ENCODE results near the gene ETV6.
"Not testable (repeated sequence)": the region's sequence is repeated elsewhere in the genome, so short reads cannot be mapped to it uniquely, and the experiment has no call there.

The ETV6 gene

DNA sequence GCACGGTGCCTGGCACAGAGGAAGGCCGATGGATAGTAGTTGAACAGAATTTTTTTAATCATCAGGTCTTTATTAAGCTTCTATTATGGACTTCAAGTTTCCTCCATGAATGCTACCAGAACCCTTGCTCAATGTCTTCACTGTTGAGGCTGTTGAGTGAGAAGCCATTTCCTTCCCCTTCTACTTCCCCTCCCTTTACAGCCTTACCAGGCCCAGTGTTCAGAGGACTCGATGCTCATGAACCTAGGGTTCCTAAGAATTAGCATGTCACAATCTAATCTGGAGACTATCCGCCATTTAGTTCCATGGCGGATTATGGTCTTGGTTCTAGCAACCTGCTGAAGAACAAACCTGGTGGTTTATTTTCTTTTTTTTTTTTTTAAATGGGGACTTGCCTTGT is 17.7 kb downstream of the ETV6 start:
- no peak for DNase-seq (ENCODE audit: low read depth in 2 of 2)

DNA sequence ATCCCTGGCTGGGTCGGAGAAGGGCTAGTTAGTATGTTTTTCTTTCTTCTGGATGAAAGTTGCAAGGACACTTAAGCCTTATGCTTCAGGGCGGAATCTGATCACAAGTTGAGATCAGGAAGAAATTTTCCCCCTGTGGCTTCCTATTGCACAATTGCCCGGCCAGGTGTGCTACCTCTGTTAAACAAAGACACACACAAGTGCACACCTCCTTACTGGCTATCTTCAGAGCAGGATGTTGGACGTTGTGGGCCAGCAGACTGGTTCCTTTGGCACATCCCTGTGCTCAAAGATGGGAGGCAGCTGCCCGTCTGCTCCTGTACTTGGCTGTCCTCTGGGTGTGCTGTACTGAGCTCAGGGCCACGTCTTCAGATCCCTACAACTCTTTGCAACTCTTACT is 19.1 kb downstream of the ETV6 start:
- no peak for DNase-seq (ENCODE audit: low read depth in 2 of 2)

DNA sequence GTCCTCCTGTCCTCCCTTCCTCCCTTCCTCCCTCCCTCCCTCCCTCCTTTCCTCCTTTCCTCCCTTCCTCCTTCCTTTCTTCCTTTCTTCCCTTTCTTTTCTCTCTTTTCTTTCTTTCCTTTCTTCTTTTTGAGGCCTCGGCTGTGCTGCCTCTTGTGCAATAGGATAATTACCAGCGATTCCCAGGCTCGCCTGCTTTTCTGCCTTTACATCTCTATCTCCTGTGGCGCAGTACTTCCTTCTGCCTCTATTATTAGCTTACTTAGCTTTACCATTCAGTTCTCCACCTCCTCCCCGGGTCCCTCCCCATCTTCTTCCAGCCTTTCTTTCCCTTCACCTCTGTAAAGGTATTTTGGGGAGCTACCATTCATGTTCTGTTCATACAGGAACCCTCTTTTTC is 19.9 kb downstream of the ETV6 start:
- no peak for DNase-seq (ENCODE audit: low read depth in 2 of 2)

DNA sequence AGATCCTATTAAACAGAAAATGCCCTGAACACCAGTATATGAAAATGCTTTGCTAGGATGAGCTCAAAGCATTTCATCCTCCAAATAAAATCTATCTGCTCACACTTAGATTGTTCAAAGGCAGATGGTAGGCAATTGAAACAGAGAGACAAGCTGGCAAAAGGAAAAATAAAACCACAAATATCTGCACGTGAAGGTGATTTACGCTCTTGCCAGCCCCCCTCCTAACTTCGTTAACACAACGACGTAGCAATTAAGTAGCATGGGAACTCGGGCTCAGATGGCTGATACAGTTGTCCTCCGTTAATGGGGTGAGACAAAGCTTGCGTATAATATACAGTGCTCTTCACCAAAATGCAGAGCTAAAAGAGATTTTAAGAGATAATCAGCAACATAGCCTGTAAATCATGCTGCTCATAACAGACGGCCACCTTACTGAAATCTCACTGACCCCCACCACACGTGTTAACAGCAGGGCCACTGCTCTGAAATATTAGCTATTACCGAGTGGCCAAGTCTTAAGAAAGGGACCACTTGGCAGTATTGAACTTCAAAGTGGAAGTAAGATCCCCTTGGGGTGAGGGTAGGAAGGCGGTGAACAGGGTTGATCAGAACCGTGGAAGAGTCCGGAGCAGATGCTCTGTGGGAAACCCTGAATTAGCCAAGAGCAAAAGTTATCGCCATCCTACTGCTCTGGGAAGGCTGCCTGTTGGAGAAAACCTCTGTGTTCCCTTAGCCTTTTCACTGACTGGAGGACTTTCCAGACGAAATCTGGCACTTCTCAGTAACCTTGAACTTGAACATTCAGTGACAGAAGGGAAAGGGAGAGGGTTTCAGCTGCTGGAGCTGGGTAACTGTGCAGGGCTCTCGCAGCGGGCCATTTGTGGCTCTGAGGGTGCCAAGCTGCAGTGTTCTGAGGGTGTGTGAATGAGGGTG is 23.1 kb downstream of the ETV6 start:
- no peak for DNase-seq (ENCODE audit: low read depth in 2 of 2)

- no peak for DNase-seq (ENCODE audit: low read depth in 2 of 2)
Observed at GRCh38 chr12:11673666-11674461, 24.4 kb downstream of the ETV6 start.

GRCh38 chr12:11674894-11675390 is 25.5 kb downstream of the ETV6 start:
- no peak for DNase-seq (ENCODE audit: low read depth in 2 of 2)

DNA sequence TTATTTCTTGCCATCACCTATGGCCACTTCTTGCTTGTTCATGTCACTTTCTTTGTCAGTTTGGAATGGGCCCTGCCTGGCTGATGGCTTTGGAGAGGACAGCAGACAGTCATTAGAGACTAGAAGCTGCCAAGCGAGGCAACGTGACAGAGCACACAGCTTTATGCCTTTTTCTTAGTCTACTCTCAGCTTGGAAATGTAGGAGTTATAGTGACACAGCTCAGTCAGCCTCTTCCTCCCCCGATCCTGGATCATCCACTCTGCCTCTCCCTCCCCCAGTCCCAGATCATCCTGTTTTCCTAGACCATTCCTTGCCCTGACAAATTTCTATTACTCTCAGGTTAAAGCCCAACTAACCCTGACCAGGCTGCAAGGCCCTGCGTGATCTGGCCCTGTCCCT is 26.6 kb downstream of the ETV6 start:
- DNase-seq (ENCODE audit: low read depth in 2 of 2) = no peak

DNA sequence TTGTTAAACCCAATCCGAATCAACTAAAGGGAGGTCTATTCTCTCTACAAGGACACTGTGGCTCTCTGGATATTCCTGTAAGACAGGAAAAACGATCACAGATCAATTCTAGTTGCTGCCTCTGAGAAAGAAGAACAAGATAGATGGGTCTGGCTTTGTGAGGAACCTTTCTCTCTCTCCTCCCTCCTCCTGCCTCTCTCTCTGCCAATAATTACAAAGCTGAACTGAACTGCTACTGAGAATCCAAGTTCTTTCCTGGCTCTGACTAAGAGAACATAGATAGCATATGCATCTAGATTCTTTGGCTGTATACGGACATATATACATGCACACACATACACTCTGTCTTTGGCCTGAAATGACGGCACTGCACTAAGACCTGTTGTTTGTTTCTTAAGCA is 27.6 kb downstream of the ETV6 start:
- no peak for DNase-seq (ENCODE audit: low read depth in 2 of 2)

DNA sequence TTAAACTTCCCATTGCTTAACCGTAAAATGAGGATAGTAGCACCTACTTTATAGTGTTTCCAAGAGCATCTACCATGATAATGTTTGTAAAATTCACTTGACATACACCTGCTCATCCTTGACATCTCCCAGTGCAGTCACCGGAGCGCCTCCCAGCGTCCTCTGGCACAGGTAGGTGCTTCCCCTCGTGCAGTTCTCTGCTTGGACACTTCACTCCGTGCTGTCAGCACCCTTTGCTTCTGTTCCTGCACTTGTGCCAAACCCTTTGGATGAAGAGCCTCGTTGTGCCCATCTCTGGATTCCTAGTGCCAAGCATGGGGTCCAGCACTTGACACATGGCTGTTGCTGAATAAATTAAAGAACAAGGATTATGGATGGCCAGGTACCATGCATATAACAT is 28.3 kb downstream of the ETV6 start:
- no peak for DNase-seq (ENCODE audit: low read depth in 2 of 2)

DNA sequence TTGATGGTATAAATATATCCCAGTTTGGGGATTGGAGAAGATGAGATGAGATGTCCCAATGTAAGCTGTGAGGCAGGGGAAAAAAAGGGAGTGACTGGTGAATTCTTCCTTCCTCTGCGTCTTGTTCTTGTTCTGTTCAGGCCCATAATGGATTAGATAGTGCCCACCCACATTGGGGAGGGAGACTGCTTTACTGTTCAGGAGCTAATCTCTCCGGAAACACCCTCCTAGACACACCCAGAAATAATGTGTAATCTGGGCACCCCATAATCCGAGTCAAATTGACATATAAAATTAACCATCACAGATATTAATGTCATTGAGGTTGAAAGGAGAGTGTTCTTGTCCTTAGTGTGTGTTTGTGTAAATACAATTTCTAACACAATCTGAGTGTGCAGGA is 29.3 kb downstream of the ETV6 start:
- no peak for DNase-seq (ENCODE audit: low read depth in 2 of 2)

GRCh38 chr12:11681207-11681606 is 31.7 kb downstream of the ETV6 start:
- peak in 1 of 2 experiments; percentile 27 for DNase-seq (ENCODE audit: low read depth in 2 of 2)

DNA sequence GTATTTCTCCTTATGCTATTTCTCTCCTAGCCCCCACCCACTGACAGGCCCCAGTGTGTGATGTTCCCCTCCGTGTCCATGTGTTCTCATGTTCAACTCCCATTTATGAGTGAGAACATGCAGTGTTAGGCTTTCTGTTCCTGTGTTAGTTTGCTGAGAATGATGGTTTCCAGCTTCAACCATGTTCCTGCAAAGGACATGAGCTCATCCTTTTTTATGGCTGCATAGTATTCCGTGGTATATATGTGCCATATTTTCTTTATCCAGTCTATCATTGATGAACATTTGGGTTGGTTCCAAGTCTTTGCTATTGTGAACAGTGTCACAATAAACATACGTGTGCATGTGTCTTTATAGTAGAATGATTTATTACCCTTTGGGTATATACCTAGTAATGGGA is 32.2 kb downstream of the ETV6 start:
- not testable (repeated sequence) for DNase-seq (ENCODE audit: low read depth in 2 of 2)

GRCh38 chr12:11684393-11684792 is 34.9 kb downstream of the ETV6 start:
- DNase-seq (ENCODE audit: low read depth in 2 of 2) = peak in 1 of 2 experiments; percentile 11

DNA sequence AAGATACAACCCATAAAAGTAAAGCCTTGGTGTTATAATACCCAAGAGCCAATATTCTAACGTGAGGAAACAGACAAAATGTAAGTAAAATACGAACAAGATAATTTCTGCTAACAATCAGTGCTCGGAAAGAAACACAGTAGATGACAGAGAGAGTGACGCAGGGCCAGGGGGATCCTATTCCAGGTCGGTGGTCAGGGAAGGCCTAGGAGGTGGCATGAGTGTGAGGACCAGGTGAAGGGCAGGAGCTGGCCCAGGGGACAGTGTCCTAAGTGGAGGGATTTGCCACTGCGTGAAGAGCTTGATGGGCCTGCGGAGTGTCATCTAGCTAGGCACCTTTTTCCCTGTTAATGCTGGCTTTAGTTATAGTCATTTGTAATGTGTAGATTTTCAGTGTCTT is 35.3 kb downstream of the ETV6 start:
- DNase-seq (ENCODE audit: low read depth in 2 of 2) = no peak

DNA sequence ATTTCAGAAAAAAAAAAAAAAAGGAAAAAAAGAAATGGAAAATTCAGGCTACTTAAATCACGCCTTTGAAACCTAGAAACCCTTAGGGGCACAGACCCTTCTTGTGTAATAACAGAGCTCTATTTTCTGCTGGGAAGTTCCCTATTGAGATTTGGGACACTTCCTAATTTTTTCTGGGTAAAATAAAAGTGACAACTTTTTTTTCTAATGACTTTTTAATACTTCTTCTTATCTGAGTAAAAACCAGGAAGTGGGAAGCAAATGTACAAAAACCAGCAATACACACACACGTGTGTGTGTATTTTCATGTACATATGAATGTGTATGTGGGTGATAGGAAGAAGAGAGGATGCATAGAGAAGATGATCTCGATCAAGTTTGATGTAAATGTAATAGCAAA is 35.8 kb downstream of the ETV6 start:
- no peak for DNase-seq (ENCODE audit: low read depth in 2 of 2)

DNA sequence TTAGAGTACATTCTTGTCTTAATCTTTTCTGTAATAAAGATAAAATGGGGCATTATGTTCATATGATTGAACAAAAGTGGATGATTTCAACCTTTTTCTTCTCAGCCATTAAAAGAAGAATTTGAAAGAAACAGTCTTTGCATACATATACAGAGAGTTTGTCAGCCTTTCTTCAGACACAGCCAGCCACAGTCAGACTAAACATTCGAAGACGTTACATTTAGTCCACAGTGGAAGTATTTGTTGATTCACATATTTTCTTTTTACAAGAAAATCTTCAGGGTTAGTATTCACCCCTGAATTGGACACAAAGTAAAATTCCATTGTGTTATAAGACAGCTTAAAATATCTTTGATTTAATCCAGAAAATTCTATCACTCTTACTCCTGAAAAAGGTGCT is 36.2 kb downstream of the ETV6 start:
- DNase-seq (ENCODE audit: low read depth in 2 of 2) = no peak

GRCh38 chr12:11686120-11686519 is 36.6 kb downstream of the ETV6 start:
- DNase-seq (ENCODE audit: low read depth in 2 of 2) = no peak

GRCh38 chr12:11687528-11687927 is 38.1 kb downstream of the ETV6 start:
- peak in 1 of 2 experiments; percentile 20 for DNase-seq (ENCODE audit: low read depth in 2 of 2)

- DNase-seq (ENCODE audit: low read depth in 2 of 2) = no peak
Observed at GRCh38 chr12:11688379-11688778, 38.9 kb downstream of the ETV6 start.

- peak; percentile 48 to 52 for DNase-seq (ENCODE audit: low read depth in 2 of 2)
Observed at GRCh38 chr12:11688831-11689230, 39.4 kb downstream of the ETV6 start.

- DNase-seq (ENCODE audit: low read depth in 2 of 2) = peak in 1 of 2 experiments; percentile 4
Observed at GRCh38 chr12:11689591-11690186, 40.2 kb downstream of the ETV6 start.

- no peak for DNase-seq (ENCODE audit: low read depth in 2 of 2)
Observed at GRCh38 chr12:11693067-11693466, 43.6 kb downstream of the ETV6 start.

All from fibroblast of skin of left quadriceps (primary cell).